Spleen (tissue), 7 donors: ENCODE measurements around the gene SRCIN1.

Experiments
- CTCF ChIP-seq, 11 experiments: fragments of 200-600 bp in 7 of 11; fragments of 450-650 bp in 4 of 11; sonication (generic) in 4 of 11; IDR thresholded peaks in 8 of 11; conservative IDR thresholded peaks in 3 of 11; 1 replicate in 7 of 11; 2 replicates in 4 of 11; pipeline versions ENCODE4 v1.4.0 to v1.8.0; 2016 to 2021; ENCODE audit warnings: antibody characterized with exemption in 11 of 11, inconsistent platforms in 4 of 11, mild to moderate bottlenecking in 1 of 11
- POLR2AphosphoS5 ChIP-seq, 3 donors: sonication (generic); formaldehyde crosslinking; IDR thresholded peaks; one replicate each; pipeline ENCODE4 v1.5.1; 2017; ENCODE audit warnings: antibody characterized with exemption in 3 of 3
- donor health status: DM: no; HTN: no; CAD: no; lungs with moderate emphysema.
- donor health status: DM: no; HTN: no; CAD: no.
- donor health status: DM: no; HTN: no; CAD: no.

GRCh38 chr17:38609280-38610031 lies 3.7 kb upstream of the SRCIN1 start:
- TF ChIP-seq CTCF (IDR thresholded peaks at IDR 0.05 in 8 of 11, conservative IDR thresholded peaks at IDR 0.05 in 3 of 11) (no peak), POLR2AphosphoS5 (IDR thresholded peaks at IDR 0.05) (no peak)
